Ascending aorta (tissue), 2 donors: ENCODE measurements around the gene ITGAX. TPM values are rescaled to one million over a fixed set of nuclear protein-coding genes. Genes with fewer than 3 reads are reported as not detected.

Experiments used
- DNase-seq, 2 donors: peaks; one replicate each; pipeline ENCODE4 v3.0.0-alpha.2; 2019; ENCODE audit warnings: low spot score in 2 of 2
- H3K27ac ChIP-seq, 2 donors: fragments of 200-600 bp; sonication (generic); one replicate each; pipeline ENCODE4 v1.5.1; 2016 to 2017; ENCODE audit warnings: mild to moderate bottlenecking in 1 of 2
- H3K27me3 ChIP-seq: fragments of 200-600 bp; sonication (generic); one replicate; pipeline ENCODE4 v1.5.1; 2017
- H3K36me3 ChIP-seq, 2 donors: fragments of 200-600 bp; sonication (generic); one replicate each; pipeline ENCODE4 v1.5.1; 2016
- H3K4me1 ChIP-seq, 2 donors: fragments of 200-600 bp; sonication (generic); one replicate each; pipeline ENCODE4 v1.5.1; 2016 to 2017; ENCODE audit warnings: mild to moderate bottlenecking in 1 of 2
- H3K4me3 ChIP-seq, 2 donors: fragments of 200-600 bp; sonication (generic); one replicate each; pipeline ENCODE4 v1.5.1; 2016 to 2017; ENCODE audit warnings: mild to moderate bottlenecking in 1 of 2
- H3K9me3 ChIP-seq, 2 donors: fragments of 200-600 bp; sonication (generic); one replicate each; pipeline ENCODE4 v1.5.1; 2016
- intact Hi-C: fragments of 100-400 bp; cut with DNase I; formaldehyde crosslinking; loops from one replicate; pipeline ENCODE4 v1.15.1; 2023
- total RNA-seq: library from RNA; depleted of rRNA; stranded (reverse); fragments of >200 nt; gene quantifications from one replicate; pipeline ENCODE4 v1.1.0, GENCODE V29; 2016
- TF ChIP-seq, protein P1 (sequence below), 3 experiments: fragments of 200-600 bp in 2 of 3; fragments of 450-650 bp in 1 of 3; sonication (generic) in 2 of 3; IDR thresholded peaks; one replicate each; pipeline ENCODE4 v1.5.1; 2016 to 2019; ENCODE audit warnings: antibody characterized with exemption in 3 of 3, mild to moderate bottlenecking in 1 of 3, moderate library complexity in 1 of 3

ITGAX gene
- total RNA-seq, 1 donor from 2014 or later: 3.6 TPM

DNA sequence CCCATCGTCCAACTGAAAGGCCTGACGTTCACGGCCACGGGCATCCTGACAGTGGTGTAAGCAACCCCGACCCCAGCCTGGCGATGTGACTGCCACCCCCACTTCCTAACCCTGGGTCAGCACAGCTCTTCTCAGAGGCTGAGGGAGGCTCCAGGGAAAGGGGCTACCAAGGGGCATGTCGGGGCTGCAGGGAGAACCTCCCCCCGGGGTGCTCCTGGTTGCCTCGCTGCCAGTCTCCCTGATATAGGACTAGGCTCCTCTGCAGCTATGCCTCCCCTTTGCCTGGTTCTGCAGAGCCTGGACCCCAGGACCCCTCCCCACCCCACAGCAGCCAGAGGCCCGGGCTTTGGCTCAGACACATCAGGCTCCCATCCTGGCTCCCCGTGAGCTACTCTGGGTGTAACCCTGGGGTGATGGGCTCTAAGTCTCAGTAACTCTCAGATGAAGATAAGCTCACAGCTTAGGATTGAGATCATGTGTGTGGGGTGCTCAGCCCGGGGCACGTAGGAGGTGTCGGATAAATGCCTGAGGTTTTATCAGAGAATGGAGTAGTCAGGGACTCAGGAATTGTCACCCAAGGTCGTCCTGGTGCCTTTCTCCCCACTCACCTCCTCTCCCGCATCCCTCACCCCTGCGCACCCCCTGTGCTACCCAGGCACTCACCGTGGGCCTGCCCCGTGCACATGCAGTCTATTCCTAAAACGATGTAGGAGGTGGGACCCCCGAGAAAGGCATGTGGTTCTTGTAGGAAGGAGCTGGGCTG lies 48.8 kb downstream of the ITGAX start:
- intact Hi-C loops: no loop called here
- H3K4me3 ChIP-seq: no peak overlapping the region
- H3K36me3 ChIP-seq: no peaks in the 10 kb centered on the region
- TF ChIP-seq, protein P1, sequence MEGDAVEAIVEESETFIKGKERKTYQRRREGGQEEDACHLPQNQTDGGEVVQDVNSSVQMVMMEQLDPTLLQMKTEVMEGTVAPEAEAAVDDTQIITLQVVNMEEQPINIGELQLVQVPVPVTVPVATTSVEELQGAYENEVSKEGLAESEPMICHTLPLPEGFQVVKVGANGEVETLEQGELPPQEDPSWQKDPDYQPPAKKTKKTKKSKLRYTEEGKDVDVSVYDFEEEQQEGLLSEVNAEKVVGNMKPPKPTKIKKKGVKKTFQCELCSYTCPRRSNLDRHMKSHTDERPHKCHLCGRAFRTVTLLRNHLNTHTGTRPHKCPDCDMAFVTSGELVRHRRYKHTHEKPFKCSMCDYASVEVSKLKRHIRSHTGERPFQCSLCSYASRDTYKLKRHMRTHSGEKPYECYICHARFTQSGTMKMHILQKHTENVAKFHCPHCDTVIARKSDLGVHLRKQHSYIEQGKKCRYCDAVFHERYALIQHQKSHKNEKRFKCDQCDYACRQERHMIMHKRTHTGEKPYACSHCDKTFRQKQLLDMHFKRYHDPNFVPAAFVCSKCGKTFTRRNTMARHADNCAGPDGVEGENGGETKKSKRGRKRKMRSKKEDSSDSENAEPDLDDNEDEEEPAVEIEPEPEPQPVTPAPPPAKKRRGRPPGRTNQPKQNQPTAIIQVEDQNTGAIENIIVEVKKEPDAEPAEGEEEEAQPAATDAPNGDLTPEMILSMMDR (IDR thresholded peaks at IDR 0.05): no peak
- no peak overlapping the region for H3K27ac ChIP-seq
- no peaks in the 10 kb centered on the region for H3K9me3 ChIP-seq
- DNase-seq: no peak
- H3K27me3 ChIP-seq: no peaks in the 10 kb centered on the region
- no peaks in the 10 kb centered on the region for H3K4me1 ChIP-seq

DNA sequence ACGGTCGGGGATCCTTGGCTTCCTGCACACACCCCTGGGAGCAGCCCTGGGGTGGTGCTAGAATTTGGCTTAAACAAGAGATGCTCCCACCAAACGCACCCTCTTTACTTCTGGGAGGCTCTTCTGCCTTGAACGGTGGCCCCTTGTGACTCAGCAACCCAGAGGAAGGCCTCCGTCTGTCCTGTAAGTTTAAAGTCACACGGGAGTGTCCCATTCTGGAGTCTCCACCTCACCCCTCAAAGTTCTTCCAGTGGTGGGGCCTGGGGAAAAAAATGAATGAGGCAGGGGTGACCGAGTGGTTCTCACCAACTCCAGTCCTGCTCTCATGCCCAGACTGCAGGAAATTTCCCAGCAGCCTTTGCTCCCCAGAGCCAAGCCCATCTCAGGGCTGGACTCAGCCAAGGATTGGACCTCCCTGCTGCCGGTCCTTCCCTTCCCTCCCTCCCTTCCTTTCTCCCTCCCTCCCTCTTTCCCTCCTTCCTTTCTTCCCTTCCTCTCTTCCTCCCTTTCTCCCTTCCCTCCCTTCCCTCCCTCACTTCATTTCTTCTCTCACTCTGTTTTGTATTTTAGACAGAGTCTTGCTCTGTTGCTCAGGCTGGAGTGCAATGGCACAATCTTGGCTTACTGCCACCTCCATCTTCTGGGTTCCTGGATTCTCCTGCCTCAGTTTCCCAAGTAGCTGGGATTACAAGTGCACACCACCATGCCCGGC lies 49.5 kb downstream of the ITGAX start:
- no peak overlapping the region for H3K4me3 ChIP-seq
- TF ChIP-seq, protein P1 (IDR thresholded peaks at IDR 0.05): no peak
- no peaks in the 10 kb centered on the region for H3K4me1 ChIP-seq
- no peak overlapping the region for H3K27ac ChIP-seq
- intact Hi-C loops: no loop called here
- H3K36me3 ChIP-seq: no peaks in the 10 kb centered on the region
- DNase-seq: no peak
- H3K27me3 ChIP-seq: no peaks in the 10 kb centered on the region
- H3K9me3 ChIP-seq: no peaks in the 10 kb centered on the region

DNA sequence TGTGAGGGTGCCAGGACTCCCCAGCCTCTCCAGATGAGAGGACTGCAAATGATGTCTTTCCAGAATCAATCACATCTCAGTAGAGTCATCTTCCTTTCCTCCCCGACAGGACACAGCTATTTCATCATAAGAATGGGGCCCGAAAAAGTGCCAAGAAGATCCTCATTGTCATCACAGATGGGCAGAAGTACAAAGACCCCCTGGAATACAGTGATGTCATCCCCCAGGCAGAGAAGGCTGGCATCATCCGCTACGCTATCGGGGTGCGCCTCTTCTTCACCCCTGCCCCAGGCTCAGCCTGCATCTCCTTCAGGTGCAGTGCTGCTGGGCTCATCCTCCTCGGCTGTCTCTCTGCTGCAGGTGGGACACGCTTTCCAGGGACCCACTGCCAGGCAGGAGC lies 52.4 kb downstream of the ITGAX start:
- H3K4me1 ChIP-seq: no peaks in the 10 kb centered on the region

DNA sequence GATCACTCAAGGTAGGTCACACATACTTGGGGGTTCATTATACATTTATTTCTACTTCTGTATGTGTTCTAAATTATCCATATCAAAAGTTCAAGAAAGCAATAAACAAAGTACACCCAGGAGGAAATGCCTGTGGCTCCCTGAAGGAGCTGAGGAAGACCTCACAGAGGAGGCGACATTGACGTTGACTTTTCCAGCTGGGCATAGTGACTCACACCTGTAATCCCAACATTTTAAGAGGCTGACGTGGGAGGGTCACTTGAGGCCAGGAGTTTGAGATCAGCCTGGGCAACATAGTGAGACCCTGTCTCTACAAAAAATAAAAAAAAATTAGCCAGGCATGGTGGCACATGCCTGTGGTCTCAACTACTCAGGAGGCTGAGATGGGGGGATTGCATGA lies 54.5 kb downstream of the ITGAX start:
- Histone ChIP-seq H3K36me3 (no peaks in the 10 kb centered on the region), H3K27ac (no peak overlapping the region), H3K9me3 (no peaks in the 10 kb centered on the region), H3K4me3 (no peak overlapping the region), H3K4me1 (no peaks in the 10 kb centered on the region), H3K27me3 (no peaks in the 10 kb centered on the region)
- intact Hi-C loops: no loop called here
- no peak for DNase-seq
- TF ChIP-seq, protein P1 (IDR thresholded peaks at IDR 0.05): no peak

More for the DNA sequence above, 52.4 kb downstream of the ITGAX start:
- TF ChIP-seq, protein P1 (IDR thresholded peaks at IDR 0.05): no peak
- H3K27me3 ChIP-seq: no peaks in the 10 kb centered on the region
- no peaks in the 10 kb centered on the region for H3K36me3 ChIP-seq
- no peak overlapping the region for H3K4me3 ChIP-seq
- intact Hi-C loops: no loop called here
- H3K27ac ChIP-seq: no peak overlapping the region
- no peaks in the 10 kb centered on the region for H3K9me3 ChIP-seq
- no peak for DNase-seq

DNA sequence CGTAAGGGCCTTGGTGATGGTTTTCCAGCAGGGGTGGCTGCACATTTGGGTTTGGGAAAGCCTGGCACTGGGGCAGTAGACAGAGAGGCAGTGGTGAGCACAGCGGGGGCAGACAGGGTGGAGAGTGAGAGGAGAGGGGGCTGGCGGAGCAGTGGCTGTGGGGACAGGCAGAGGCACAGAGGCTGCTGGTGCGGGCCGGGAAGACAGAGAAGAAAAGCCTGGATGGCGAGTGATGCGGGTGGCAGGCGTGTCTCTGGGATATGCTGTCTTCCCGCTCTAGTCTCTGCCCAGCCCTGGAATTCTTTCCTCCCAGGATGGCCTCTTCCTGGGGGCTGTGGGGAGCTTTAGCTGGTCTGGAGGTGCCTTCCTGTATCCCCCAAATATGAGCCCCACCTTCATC lies 55.1 kb downstream of the ITGAX start:
- H3K9me3 ChIP-seq: no peaks in the 10 kb centered on the region
- no peaks in the 10 kb centered on the region for H3K27me3 ChIP-seq
- no peak overlapping the region for H3K4me3 ChIP-seq
- H3K36me3 ChIP-seq: no peaks in the 10 kb centered on the region
- TF ChIP-seq, protein P1 (IDR thresholded peaks at IDR 0.05): no peak
- DNase-seq: no peak
- intact Hi-C loops: no loop called here
- no peak overlapping the region for H3K27ac ChIP-seq
- H3K4me1 ChIP-seq: no peaks in the 10 kb centered on the region
